Astrocyte (in vitro differentiated cells and primary cell): ENCODE data around the gene LRCOL1. TPM values are rescaled to one million over a fixed set of nuclear protein-coding genes. Genes with fewer than 3 reads are reported as not detected.

Experiments used
- DNase-seq: peaks from one replicate; pipeline ENCODE4 v3.0.0-alpha.2; 2010; ENCODE audit warnings: low read depth
- FAIRE-seq: peaks from 2 replicates; lab custom pipeline; 2011; peaks lifted over from hg19 to GRCh38; lab: Jason Lieb, UNC
- H2AFZ ChIP-seq: 2 replicates; pipeline ENCODE4 v1.6.0; 2012; ENCODE audit warnings: low read depth, low read length, inconsistent platforms
- H3K27ac ChIP-seq: 2 replicates; pipeline ENCODE4 v1.5.1; 2011; ENCODE audit warnings: low read depth, low read length, inconsistent platforms
- H3K27me3 ChIP-seq: 2 replicates; pipeline ENCODE4 v1.6.0; 2011; ENCODE audit warnings: low read length, inconsistent platforms; ENCODE audit not compliant: insufficient read depth
- H3K36me3 ChIP-seq: 2 replicates; pipeline ENCODE4 v1.5.1; 2011; ENCODE audit warnings: low read length, inconsistent platforms; ENCODE audit not compliant: insufficient read depth
- H3K4me1 ChIP-seq: 2 replicates; pipeline ENCODE4 v1.5.1; 2011; ENCODE audit warnings: low read length, inconsistent platforms; ENCODE audit not compliant: insufficient read depth
- H3K4me2 ChIP-seq: 2 replicates; pipeline ENCODE4 v1.6.0; 2012; ENCODE audit warnings: low read length, inconsistent platforms
- H3K4me3 ChIP-seq: 2 replicates; pipeline ENCODE4 v1.5.1; 2011; ENCODE audit warnings: low read depth, mild to moderate bottlenecking, low read length, inconsistent platforms; ENCODE audit not compliant: insufficient read depth
- H3K79me2 ChIP-seq: 2 replicates; pipeline ENCODE4 v1.6.0; 2012; ENCODE audit warnings: mild to moderate bottlenecking, low read length, inconsistent platforms; ENCODE audit not compliant: insufficient read depth
- H3K9ac ChIP-seq: 2 replicates; pipeline ENCODE4 v1.6.0; 2012; ENCODE audit warnings: mild to moderate bottlenecking, low read length, inconsistent platforms
- H3K9me3 ChIP-seq: 2 replicates; pipeline ENCODE4 v1.5.1; 2012; ENCODE audit warnings: low read depth, mild to moderate bottlenecking, low read length, inconsistent platforms; ENCODE audit not compliant: insufficient read depth
- H4K20me1 ChIP-seq: 2 replicates; pipeline ENCODE4 v1.6.0; 2012; ENCODE audit warnings: low read length, inconsistent platforms; ENCODE audit not compliant: insufficient read depth
- H3K27ac Mint-ChIP-seq: one replicate; pipeline ENCODE4 v1.8.0; 2021; ENCODE audit warnings: mild to moderate bottlenecking, mixed read lengths; ENCODE audit not compliant: unreplicated experiment
- H3K27me3 Mint-ChIP-seq: one replicate; pipeline ENCODE4 v1.8.0; 2021; ENCODE audit warnings: low read depth, mixed read lengths; ENCODE audit not compliant: unreplicated experiment
- H3K36me3 Mint-ChIP-seq: one replicate; pipeline ENCODE4 v1.8.0; 2021; ENCODE audit warnings: low read depth, mixed read lengths; ENCODE audit not compliant: unreplicated experiment
- H3K4me1 Mint-ChIP-seq: one replicate; pipeline ENCODE4 v1.8.0; 2021; ENCODE audit warnings: low read depth, mixed read lengths; ENCODE audit not compliant: unreplicated experiment
- H3K4me3 Mint-ChIP-seq: one replicate; pipeline ENCODE4 v1.8.0; 2021; ENCODE audit warnings: mild to moderate bottlenecking, moderate library complexity, mixed read lengths; ENCODE audit not compliant: unreplicated experiment
- H3K9me3 Mint-ChIP-seq: one replicate; pipeline ENCODE4 v1.8.0; 2021; ENCODE audit warnings: mild to moderate bottlenecking, mixed read lengths; ENCODE audit not compliant: unreplicated experiment
- EZH2 ChIP-seq: IDR thresholded peaks from 2 replicates; pipeline ENCODE4 v1.6.1; 2012; ENCODE audit warnings: mild to moderate bottlenecking, low read length, inconsistent platforms; ENCODE audit not compliant: insufficient read depth
- total RNA-seq: library from RNA; stranded (reverse); gene quantifications from 2 replicates; pipeline ENCODE4 v1.2.1, GENCODE V29; 2021
- TF ChIP-seq, protein P1 (sequence below): IDR thresholded peaks from 2 replicates; pipeline ENCODE4 v1.5.1; 2011; ENCODE audit warnings: low read depth, mild to moderate bottlenecking, inconsistent platforms, low read length, moderate library complexity; ENCODE audit not compliant: insufficient read depth

The LRCOL1 gene
- total RNA-seq, 1 donor from 2014 or later = not detected

DNA sequence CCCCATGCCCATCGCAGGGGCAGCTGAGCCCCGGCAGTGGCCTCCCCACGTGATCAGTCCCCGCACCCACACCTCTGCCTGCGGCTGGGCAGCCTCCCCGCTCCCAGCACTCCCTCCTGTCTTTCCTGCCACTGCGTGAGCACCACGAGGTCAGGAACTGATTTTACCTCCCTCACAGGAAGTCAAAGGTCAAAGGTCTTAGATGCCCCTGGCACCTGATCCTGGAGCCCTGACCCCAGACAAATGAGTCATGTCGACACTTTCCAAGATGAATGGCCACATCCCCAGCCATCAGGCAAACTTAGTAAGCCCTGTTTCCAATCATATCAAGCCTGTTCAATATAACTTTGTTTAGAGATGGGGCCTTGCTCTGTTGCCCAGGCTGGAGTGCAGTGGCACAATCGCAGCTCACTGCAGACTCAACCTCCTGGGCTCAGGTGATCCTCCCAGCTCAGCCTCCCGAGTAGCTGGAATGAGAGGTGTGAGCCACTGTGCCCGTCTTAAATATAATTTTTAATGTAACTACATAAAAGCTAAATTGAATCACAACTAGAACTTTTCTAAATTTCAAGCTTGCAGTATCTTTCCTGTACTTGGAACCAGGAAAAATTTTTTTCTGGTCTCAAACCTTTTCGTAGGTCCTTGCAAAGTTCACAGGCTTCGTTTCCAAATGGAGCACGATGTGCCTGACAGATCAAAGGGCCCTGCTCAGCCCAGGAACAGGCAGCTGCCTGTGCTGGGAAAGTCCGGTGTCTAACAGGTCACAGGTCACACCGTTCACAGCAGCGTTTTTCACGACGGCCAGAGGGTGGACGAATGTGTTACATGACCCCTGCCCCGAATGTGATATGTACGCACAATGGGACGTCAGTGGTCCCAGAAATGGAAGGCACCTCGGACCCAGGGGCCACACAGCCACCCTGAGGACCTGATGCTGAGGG, 1.9 kb downstream of the LRCOL1 start:
- Histone ChIP-seq H3K27ac (no peak overlapping the region), H3K27me3 (peaks cover 39% of the 10 kb centered on the region), H3K4me2 (no peak overlapping the region), H3K36me3 (no peaks in the 10 kb centered on the region), H2AFZ (no peak overlapping the region), H3K9me3 (peaks cover 7% of the 10 kb centered on the region), H4K20me1 (no peaks in the 10 kb centered on the region), H3K79me2 (no peaks in the 10 kb centered on the region), H3K4me1 (no peaks in the 10 kb centered on the region), H3K9ac (no peak overlapping the region), H3K4me3 (no peak overlapping the region)
- FAIRE-seq (no peak), DNase-seq (no peak)
- Mint-ChIP-seq H3K36me3 (no peaks in the 10 kb centered on the region), H3K9me3 (peaks cover 8% of the 10 kb centered on the region), H3K4me3 (no peak overlapping the region), H3K4me1 (peaks cover 7% of the 10 kb centered on the region), H3K27ac (no peak overlapping the region), H3K27me3 (peaks cover 58% of the 10 kb centered on the region)
- TF ChIP-seq, protein P1, sequence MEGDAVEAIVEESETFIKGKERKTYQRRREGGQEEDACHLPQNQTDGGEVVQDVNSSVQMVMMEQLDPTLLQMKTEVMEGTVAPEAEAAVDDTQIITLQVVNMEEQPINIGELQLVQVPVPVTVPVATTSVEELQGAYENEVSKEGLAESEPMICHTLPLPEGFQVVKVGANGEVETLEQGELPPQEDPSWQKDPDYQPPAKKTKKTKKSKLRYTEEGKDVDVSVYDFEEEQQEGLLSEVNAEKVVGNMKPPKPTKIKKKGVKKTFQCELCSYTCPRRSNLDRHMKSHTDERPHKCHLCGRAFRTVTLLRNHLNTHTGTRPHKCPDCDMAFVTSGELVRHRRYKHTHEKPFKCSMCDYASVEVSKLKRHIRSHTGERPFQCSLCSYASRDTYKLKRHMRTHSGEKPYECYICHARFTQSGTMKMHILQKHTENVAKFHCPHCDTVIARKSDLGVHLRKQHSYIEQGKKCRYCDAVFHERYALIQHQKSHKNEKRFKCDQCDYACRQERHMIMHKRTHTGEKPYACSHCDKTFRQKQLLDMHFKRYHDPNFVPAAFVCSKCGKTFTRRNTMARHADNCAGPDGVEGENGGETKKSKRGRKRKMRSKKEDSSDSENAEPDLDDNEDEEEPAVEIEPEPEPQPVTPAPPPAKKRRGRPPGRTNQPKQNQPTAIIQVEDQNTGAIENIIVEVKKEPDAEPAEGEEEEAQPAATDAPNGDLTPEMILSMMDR = no peak
- TF ChIP-seq EZH2 = no peak

DNA sequence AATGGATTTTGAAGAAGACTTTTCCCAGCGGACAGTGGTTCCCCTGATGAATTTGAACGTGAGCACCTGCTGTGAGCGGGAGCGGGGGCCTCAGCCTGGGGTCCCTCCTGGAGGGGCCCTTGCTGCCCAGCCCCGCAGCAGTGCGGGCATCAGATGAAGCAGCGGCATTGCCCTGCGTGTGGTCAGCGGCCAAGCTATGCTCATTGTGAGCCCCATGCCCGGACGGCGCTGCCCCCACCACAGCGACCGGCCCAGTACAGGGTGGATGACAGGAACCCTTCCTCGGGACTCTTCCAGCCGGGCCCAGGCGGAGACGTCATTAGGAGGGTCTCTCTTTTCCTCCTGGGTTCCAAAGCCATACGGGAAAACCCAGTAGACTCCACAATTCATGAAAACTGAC, 3.5 kb downstream of the LRCOL1 start:
- Mint-ChIP-seq H3K27me3 (peaks cover 56% of the 10 kb centered on the region), H3K4me3 (no peak overlapping the region), H3K27ac (no peak overlapping the region), H3K9me3 (peaks cover 7% of the 10 kb centered on the region), H3K4me1 (peaks cover 7% of the 10 kb centered on the region), H3K36me3 (no peaks in the 10 kb centered on the region)
- Histone ChIP-seq H3K4me1 (peaks cover 4% of the 10 kb centered on the region), H4K20me1 (no peaks in the 10 kb centered on the region), H3K4me3 (no peak overlapping the region), H3K27me3 (peaks cover 50% of the 10 kb centered on the region), H3K4me2 (no peak overlapping the region), H2AFZ (no peak overlapping the region), H3K36me3 (no peaks in the 10 kb centered on the region), H3K79me2 (no peaks in the 10 kb centered on the region), H3K9ac (no peak overlapping the region), H3K9me3 (peaks cover 7% of the 10 kb centered on the region), H3K27ac (no peak overlapping the region)
- no peak for DNase-seq
- TF ChIP-seq, protein P1 = no peak
- TF ChIP-seq EZH2 = no peak
- FAIRE-seq = no peak

DNA sequence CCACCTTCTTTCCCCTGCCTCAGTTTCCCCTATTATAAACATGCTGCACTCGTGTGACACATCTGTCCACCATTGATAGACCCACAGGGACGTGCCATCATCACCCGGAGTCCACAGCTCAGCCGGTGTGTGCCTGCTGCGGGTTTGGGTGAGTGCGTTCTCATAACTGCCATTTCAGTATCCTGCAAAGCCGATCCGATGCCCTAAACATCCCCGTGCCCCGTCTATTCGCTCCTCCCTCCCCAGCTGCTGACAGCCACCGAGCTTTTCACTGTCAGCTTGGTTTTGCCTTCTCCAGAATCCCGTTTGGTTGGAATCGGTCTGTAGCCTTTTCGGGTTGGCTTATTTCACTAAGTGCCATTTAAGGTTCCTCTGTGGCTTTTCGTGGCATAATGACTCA, 3.9 kb downstream of the LRCOL1 start:
- Mint-ChIP-seq H3K27me3 (peaks cover 55% of the 10 kb centered on the region), H3K4me3 (no peak overlapping the region), H3K9me3 (peaks cover 3% of the 10 kb centered on the region), H3K4me1 (peaks cover 7% of the 10 kb centered on the region), H3K36me3 (no peaks in the 10 kb centered on the region), H3K27ac (no peak overlapping the region)
- H3K4me2 ChIP-seq = no peak overlapping the region
- H3K4me3 ChIP-seq = no peak overlapping the region
- H4K20me1 ChIP-seq = no peaks in the 10 kb centered on the region
- peaks cover 3% of the 10 kb centered on the region for H3K9me3 ChIP-seq
- no peak overlapping the region for H3K9ac ChIP-seq
- H3K27ac ChIP-seq = no peak overlapping the region
- TF ChIP-seq EZH2 = no peak
- TF ChIP-seq, protein P1 = no peak
- H2AFZ ChIP-seq = no peak overlapping the region
- DNase-seq = no peak
- H3K27me3 ChIP-seq = peaks cover 51% of the 10 kb centered on the region
- no peaks in the 10 kb centered on the region for H3K79me2 ChIP-seq
- no peaks in the 10 kb centered on the region for H3K36me3 ChIP-seq
- peaks cover 4% of the 10 kb centered on the region for H3K4me1 ChIP-seq
- FAIRE-seq = no peak
